Measurements from ENCODE around the gene HS3ST4. TPM values are rescaled to one million over a fixed set of nuclear protein-coding genes. Genes with fewer than 3 reads are reported as not detected.

HS3ST4 gene
- total and polyA plus RNA-seq, 2 experiments from 2014 or later = 0.44 to 2.1 TPM

DNA sequence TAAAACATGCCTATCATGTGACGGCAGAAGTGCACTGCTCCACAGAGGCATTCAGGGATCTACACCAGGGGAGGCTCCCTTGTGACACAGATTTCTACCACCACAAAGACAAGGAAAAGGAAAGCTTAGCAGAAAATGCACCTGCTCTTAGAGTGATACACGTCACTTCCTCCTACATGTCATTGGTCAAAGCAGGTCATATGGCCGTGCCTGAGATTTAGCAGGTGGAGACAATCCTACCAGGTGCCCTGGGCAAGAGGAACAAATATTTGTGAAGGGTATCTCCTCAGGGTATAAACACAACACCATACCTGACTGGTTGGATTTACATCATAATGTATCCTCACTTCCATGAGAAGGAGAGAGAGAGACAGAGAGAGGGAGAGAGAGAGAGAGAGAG is 362.1 kb downstream of the HS3ST4 start (continued):
- TF ChIP-seq, protein P1, sequence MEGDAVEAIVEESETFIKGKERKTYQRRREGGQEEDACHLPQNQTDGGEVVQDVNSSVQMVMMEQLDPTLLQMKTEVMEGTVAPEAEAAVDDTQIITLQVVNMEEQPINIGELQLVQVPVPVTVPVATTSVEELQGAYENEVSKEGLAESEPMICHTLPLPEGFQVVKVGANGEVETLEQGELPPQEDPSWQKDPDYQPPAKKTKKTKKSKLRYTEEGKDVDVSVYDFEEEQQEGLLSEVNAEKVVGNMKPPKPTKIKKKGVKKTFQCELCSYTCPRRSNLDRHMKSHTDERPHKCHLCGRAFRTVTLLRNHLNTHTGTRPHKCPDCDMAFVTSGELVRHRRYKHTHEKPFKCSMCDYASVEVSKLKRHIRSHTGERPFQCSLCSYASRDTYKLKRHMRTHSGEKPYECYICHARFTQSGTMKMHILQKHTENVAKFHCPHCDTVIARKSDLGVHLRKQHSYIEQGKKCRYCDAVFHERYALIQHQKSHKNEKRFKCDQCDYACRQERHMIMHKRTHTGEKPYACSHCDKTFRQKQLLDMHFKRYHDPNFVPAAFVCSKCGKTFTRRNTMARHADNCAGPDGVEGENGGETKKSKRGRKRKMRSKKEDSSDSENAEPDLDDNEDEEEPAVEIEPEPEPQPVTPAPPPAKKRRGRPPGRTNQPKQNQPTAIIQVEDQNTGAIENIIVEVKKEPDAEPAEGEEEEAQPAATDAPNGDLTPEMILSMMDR (conservative IDR thresholded peaks at IDR 0.05; ENCODE audit: low read depth in 2 of 2) = no peak

DNA sequence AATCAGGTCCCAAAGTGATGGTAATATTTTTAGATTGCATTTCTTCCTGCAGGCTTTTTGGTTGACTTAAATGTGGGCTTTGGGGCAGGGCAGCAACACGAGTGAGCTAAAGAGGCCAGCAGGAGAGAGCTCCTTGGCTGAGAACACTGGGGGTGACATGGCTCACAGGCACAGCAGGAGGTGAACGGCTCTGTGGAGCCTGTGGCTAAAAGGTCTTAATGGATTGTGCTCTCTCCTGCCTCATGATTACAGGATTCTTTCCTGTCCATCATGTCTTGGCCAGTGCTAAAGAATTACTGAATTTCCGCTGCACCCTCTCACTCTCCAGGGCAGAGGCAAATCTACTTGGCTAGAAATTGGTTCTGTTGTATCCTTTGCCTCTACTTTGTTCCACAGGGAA is 366.6 kb downstream of the HS3ST4 start:
- Mint-ChIP-seq H3K27me3 (ENCODE audit: insufficient read depth, low read depth, poor library complexity) (peaks cover 8% of the 10 kb centered on the region), H3K36me3 (ENCODE audit: low read depth) (peaks cover 33% of the 10 kb centered on the region), H3K9me3 (peaks cover 93% of the 10 kb centered on the region), H3K4me1 (peaks cover 30% of the 10 kb centered on the region), H3K4me3 (no peak overlapping the region), H3K27ac (no peak overlapping the region)
- ATAC-seq (peak; percentile 43; the same call in 2 of the 3 replicates), DNase-seq (ENCODE audit: low spot score) (no peak)
- Histone ChIP-seq H2AFZ (no peak overlapping the region), H4K20me1 (replicated peaks; ENCODE audit: insufficient read depth) (no peaks in the 10 kb centered on the region), H3K4me3 (no peak overlapping the region), H3K27me3 (ENCODE audit: insufficient read depth) (no peaks in the 10 kb centered on the region), H3K27ac (ENCODE audit: low read depth) (no peak overlapping the region), H3K4me1 (ENCODE audit: insufficient read depth) (peaks cover 17% of the 10 kb centered on the region), H3K36me3 (ENCODE audit: insufficient read depth) (no peaks in the 10 kb centered on the region), H3F3A (replicated peaks; ENCODE audit: low read depth) (no peaks in the 10 kb centered on the region), H3K79me2 (replicated peaks; ENCODE audit: insufficient read depth) (no peaks in the 10 kb centered on the region), H3K4me2 (no peak overlapping the region), H3K9me2 (ENCODE audit: insufficient read depth) (peaks cover 8% of the 10 kb centered on the region; the same call in 1 of the 2 replicates)
- TF ChIP-seq, protein P2, sequence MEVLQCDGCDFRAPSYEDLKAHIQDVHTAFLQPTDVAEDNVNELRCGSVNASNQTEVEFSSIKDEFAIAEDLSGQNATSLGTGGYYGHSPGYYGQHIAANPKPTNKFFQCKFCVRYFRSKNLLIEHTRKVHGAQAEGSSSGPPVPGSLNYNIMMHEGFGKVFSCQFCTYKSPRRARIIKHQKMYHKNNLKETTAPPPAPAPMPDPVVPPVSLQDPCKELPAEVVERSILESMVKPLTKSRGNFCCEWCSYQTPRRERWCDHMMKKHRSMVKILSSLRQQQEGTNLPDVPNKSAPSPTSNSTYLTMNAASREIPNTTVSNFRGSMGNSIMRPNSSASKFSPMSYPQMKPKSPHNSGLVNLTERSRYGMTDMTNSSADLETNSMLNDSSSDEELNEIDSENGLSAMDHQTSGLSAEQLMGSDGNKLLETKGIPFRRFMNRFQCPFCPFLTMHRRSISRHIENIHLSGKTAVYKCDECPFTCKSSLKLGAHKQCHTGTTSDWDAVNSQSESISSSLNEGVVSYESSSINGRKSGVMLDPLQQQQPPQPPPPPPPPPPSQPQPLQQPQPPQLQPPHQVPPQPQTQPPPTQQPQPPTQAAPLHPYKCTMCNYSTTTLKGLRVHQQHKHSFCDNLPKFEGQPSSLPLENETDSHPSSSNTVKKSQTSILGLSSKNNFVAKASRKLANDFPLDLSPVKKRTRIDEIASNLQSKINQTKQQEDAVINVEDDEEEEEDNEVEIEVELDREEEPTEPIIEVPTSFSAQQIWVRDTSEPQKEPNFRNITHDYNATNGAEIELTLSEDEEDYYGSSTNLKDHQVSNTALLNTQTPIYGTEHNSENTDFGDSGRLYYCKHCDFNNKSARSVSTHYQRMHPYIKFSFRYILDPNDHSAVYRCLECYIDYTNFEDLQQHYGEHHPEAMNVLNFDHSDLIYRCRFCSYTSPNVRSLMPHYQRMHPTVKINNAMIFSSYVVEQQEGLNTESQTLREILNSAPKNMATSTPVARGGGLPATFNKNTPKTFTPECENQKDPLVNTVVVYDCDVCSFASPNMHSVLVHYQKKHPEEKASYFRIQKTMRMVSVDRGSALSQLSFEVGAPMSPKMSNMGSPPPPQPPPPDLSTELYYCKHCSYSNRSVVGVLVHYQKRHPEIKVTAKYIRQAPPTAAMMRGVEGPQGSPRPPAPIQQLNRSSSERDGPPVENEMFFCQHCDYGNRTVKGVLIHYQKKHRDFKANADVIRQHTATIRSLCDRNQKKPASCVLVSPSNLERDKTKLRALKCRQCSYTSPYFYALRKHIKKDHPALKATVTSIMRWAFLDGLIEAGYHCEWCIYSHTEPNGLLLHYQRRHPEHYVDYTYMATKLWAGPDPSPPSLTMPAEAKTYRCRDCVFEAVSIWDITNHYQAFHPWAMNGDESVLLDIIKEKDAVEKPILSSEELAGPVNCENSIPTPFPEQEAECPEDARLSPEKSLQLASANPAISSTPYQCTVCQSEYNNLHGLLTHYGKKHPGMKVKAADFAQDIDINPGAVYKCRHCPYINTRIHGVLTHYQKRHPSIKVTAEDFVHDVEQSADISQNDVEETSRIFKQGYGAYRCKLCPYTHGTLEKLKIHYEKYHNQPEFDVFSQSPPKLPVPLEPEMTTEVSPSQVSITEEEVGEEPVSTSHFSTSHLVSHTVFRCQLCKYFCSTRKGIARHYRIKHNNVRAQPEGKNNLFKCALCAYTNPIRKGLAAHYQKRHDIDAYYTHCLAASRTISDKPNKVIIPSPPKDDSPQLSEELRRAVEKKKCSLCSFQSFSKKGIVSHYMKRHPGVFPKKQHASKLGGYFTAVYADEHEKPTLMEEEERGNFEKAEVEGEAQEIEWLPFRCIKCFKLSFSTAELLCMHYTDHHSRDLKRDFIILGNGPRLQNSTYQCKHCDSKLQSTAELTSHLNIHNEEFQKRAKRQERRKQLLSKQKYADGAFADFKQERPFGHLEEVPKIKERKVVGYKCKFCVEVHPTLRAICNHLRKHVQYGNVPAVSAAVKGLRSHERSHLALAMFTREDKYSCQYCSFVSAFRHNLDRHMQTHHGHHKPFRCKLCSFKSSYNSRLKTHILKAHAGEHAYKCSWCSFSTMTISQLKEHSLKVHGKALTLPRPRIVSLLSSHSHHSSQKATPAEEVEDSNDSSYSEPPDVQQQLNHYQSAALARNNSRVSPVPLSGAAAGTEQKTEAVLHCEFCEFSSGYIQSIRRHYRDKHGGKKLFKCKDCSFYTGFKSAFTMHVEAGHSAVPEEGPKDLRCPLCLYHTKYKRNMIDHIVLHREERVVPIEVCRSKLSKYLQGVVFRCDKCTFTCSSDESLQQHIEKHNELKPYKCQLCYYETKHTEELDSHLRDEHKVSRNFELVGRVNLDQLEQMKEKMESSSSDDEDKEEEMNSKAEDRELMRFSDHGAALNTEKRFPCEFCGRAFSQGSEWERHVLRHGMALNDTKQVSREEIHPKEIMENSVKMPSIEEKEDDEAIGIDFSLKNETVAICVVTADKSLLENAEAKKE (CRISPR knock-in tag; IDR thresholded peaks at IDR 0.05) = no peak
- TF ChIP-seq JUNB (IDR thresholded peaks at IDR 0.05; ENCODE audit: unreplicated experiment) (no peak), ZNF114 (CRISPR knock-in tag; IDR thresholded peaks at IDR 0.05) (no peak), STAT1 (IDR thresholded peaks at IDR 0.05; ENCODE audit: unreplicated experiment) (no peak), ZNF331 (CRISPR knock-in tag; IDR thresholded peaks at IDR 0.05; ENCODE audit: low read depth) (no peak), CREB1 (CRISPR knock-in tag; IDR thresholded peaks at IDR 0.05; ENCODE audit: low read depth) (no peak)
- TF ChIP-seq, protein P1 (conservative IDR thresholded peaks at IDR 0.05; ENCODE audit: low read depth in 2 of 2) = no peak
- TF ChIP-seq, protein P3, sequence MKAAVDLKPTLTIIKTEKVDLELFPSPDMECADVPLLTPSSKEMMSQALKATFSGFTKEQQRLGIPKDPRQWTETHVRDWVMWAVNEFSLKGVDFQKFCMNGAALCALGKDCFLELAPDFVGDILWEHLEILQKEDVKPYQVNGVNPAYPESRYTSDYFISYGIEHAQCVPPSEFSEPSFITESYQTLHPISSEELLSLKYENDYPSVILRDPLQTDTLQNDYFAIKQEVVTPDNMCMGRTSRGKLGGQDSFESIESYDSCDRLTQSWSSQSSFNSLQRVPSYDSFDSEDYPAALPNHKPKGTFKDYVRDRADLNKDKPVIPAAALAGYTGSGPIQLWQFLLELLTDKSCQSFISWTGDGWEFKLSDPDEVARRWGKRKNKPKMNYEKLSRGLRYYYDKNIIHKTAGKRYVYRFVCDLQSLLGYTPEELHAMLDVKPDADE (IDR thresholded peaks at IDR 0.05) = no peak
- TF ChIP-seq, protein P4, sequence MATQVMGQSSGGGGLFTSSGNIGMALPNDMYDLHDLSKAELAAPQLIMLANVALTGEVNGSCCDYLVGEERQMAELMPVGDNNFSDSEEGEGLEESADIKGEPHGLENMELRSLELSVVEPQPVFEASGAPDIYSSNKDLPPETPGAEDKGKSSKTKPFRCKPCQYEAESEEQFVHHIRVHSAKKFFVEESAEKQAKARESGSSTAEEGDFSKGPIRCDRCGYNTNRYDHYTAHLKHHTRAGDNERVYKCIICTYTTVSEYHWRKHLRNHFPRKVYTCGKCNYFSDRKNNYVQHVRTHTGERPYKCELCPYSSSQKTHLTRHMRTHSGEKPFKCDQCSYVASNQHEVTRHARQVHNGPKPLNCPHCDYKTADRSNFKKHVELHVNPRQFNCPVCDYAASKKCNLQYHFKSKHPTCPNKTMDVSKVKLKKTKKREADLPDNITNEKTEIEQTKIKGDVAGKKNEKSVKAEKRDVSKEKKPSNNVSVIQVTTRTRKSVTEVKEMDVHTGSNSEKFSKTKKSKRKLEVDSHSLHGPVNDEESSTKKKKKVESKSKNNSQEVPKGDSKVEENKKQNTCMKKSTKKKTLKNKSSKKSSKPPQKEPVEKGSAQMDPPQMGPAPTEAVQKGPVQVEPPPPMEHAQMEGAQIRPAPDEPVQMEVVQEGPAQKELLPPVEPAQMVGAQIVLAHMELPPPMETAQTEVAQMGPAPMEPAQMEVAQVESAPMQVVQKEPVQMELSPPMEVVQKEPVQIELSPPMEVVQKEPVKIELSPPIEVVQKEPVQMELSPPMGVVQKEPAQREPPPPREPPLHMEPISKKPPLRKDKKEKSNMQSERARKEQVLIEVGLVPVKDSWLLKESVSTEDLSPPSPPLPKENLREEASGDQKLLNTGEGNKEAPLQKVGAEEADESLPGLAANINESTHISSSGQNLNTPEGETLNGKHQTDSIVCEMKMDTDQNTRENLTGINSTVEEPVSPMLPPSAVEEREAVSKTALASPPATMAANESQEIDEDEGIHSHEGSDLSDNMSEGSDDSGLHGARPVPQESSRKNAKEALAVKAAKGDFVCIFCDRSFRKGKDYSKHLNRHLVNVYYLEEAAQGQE (IDR thresholded peaks at IDR 0.05; ENCODE audit: unreplicated experiment) = no peak
